RPMI8226 (cell line): Measurements from ENCODE around the gene GSK3A.

ENCODE experiments used
- DNase-seq: peaks from one replicate; pipeline ENCODE4 v3.0.0-alpha.2; 2015

The GSK3A gene

DNA sequence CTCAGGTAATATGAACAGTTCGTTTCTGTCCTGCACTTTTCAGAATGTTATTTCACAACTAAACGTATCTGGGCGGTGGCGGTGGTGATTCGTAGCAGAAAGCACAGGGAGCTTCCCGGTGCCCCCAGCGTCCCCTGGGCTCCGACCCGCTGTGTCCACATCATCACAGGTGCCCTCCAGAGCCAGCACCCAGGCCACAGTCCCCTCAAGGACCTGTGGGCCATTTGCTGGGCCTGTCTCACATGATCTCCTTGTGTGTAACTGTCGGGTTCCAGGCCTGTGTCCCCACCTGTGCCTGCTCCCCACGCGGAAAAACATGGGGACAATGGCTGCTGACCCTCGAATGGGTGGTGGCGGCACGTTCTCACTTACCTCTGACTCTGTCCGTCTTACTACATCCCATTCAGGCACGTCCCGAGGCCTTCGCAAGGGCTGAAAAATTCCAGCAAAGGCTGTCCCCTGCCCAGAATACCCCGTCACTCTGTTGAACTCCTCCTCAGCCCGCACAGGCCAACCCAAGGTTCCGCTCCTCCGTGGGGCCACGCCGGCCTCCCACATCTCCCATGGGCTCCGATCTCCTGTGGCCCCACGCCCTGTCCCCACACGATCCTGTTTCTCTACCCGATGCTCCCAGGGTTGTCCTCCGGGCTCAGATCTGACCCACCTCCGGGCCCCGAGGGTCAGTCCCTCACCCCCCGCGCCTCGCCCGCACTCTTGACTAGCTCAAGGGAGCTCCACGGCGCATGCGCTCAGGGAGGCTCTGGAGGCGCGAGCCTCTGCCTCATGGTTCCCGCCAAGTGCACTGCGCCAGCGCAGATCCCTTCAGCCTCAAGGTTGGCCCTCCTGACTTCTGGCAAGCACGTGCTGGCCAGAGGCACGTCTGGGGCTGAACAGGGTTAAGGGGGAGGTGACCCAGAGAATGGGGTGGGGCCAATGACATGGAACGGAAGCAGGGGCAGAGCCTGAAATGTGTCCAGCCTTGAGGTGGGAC lies 46.1 kb downstream of the GSK3A start:
- no peak for DNase-seq

DNA sequence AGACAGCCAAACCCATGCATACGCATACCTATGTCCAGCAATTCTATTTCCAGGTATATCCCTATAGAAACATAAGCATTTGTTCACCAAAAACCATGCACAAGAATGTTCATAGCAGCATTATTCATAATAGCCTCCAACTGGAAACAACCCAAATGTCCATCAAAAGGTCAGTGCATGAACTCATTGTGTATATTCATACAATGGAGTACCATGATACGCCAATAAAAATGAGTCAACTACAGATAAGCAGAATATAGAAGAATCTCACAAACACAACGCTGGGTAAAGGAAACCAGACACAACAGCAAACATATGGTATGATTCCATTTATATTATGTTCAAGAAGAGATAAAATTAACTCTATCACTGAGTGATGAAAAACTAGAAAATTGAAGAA lies 48.7 kb downstream of the GSK3A start:
- no peak for DNase-seq

DNA sequence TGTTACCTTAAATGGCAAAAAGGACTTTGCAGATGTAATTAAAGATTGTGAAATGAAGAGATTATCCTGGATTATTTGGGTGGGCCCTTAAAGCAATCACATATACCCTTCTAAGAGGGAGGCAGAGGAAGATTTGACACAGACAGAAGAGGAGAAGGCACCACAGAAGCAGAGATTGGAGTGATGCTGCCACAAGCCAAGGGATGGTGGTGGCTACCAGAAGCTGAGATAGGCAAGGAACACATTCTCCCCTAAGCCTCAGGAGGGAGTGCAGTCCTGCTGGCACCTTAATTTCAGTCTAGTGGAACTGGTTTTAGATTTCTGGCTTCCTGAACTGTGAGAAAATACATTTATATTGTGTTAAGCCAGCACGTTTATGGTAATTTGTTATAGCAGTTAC lies 49.1 kb downstream of the GSK3A start:
- no peak for DNase-seq

DNA sequence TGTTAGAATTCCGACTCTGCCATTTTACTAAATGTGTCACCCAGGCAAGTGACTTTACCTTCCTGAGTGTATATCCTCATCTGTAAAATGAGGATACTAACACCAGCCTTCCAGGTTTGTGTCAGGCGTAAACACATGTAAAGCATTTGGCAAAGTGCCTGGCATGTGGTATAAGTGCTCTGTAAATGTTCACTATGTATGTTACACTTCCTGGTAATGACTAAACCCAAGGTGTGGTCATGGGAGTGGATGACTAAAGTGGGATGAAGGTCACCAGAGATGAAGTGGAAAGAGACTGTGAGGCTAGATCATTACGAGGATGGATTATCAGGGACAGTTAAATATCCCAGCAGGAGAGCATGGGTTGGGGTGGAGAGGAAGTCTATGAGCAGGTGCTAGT lies 50.5 kb downstream of the GSK3A start:
- no peak for DNase-seq

DNA sequence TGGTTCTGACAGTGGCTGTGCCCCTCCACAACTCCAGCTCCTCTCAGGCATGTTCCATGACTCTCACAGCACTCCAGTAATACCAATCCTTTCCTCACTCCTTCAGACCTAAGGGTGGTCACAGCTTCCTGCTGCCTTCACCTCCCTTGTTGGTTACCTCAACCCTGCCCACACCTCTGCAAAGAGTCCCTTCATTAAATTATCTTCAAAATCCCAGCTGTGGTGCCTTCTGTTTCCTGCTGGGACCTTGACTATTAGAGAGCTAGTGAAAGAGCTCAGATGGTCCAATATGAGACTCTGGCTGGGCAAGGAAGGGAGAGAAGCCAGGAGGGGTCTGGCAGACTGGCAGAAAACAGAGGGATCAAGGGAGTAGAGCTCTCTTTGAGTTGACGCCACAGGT lies 51.1 kb downstream of the GSK3A start:
- DNase-seq, result no peak

DNA sequence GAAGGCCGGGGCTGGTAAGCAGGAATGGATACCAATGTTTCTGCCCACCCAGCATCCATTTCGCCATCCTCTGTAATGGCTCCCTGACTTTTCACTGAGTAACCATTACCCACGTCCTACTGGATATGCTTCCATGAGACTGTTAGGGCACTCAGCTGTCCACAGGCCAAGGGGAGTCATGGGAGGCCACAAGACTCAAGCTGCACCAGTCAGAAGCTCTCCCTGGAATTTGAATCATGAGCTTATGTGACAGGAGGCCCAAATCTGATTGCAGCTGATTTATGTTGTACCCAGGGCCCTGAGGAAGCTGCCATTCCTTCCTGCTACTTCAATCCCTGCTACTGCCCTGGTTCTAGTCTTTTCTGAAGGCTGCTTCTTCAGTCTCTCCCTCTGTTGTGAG lies 53.3 kb downstream of the GSK3A start:
- no peak for DNase-seq

DNA sequence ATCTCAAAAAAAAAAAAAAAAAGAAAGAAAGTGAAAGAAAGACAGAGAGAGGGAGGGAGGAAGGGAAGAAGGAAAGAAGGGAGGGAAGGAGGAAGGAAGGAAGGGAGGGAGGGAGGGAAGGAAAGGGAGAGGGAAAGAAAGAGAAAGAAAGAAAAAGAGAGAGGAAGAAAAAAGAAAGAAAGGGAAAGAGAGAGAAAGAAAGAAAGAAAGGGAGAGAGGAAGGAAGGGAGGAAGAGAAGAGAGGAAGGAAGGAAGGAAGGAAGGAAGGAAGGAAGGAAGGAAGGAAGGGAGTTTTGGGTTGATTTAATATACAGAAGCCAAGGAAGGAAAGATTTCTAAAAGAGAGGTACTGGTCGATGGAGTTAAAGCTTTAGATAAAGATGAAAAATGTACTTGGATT lies 53.7 kb downstream of the GSK3A start:
- DNase-seq, result no peak

DNA sequence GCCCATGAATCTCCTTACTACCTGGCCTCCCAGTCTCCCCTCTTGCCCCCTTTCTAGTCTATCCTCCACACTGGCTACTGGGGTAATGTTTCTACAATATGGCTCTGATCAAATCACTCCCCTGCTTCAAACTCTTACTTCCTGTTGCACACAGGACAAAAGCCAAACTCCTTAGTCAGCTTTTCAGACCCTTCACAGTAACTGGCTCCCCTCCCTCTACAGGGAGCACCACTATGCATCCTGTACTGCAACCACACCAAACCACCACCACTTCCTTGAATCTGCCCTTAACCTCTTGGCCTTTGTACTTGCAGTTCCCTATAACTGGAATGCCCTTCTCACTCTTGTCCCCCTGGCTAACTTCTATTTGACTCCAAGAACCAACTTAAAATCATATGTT lies 57.1 kb downstream of the GSK3A start:
- DNase-seq, result peak; percentile 78

DNA sequence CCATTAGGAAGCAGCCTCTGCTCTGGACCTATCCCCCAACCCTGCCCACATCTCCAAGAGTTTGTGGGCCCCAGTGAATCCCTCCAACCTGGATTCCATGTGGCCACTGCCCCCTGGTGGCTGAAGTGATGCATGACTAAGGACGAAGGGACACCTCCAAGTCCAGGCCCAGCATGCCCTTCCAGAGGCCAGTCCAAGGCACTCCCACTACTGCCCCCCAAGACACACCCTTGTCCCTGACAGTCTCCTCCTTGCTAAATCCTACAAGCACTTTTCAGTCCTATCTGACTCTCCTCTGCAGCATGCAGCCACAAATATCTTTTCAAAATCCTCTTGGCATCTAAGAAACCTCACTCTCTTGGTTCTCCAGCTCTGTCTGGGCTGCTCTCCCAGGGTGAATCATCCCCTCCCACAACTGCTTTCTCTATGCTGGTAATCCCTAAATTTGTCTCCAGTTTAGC lies 58.0 kb downstream of the GSK3A start:
- peak; percentile 63 for DNase-seq
